Epithelial cell of esophagus (primary cell): ENCODE measurements around the gene COX4I1.

Experiments used
- DNase-seq: peaks from one replicate; pipeline ENCODE4 v3.0.0; 2010; ENCODE audit warnings: low read depth
- H3K4me3 ChIP-seq: 2 replicates; pipeline ENCODE4 v1.5.1; 2011; ENCODE audit warnings: mild to moderate bottlenecking, low read length, control low read depth
- TF ChIP-seq, protein P1 (sequence below): IDR thresholded peaks from 2 replicates; pipeline ENCODE4 v1.5.1; 2011; ENCODE audit warnings: low read depth, mild to moderate bottlenecking, low read length, control low read depth, inconsistent platforms; ENCODE audit not compliant: insufficient read depth; ENCODE audit errors: missing control alignments

Gene COX4I1

DNA sequence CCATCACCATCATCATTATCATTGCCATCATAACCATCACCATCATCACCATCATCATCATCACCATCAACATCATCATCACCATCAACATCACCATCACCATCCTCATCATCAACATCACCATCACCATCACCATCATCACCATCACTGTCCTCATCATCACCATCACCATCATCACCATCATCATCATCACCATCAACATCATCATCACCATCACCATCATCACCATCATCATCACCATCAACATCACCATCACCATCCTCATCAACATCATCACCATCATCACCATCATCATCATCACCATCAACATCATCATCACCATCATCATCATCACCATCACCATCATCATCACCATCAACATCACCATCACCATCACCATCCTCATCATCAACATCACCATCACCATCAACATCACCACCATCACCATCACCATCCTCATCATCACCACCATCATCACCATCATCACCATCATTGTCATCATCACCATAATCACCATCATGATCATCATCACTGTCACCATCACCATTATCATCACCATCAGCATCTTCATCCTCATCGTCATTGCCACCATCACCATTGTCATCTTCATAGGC lies 23.9 kb downstream of the COX4I1 start:
- DNase-seq: no peak
- H3K4me3 ChIP-seq: no peak overlapping the region
- TF ChIP-seq, protein P1, sequence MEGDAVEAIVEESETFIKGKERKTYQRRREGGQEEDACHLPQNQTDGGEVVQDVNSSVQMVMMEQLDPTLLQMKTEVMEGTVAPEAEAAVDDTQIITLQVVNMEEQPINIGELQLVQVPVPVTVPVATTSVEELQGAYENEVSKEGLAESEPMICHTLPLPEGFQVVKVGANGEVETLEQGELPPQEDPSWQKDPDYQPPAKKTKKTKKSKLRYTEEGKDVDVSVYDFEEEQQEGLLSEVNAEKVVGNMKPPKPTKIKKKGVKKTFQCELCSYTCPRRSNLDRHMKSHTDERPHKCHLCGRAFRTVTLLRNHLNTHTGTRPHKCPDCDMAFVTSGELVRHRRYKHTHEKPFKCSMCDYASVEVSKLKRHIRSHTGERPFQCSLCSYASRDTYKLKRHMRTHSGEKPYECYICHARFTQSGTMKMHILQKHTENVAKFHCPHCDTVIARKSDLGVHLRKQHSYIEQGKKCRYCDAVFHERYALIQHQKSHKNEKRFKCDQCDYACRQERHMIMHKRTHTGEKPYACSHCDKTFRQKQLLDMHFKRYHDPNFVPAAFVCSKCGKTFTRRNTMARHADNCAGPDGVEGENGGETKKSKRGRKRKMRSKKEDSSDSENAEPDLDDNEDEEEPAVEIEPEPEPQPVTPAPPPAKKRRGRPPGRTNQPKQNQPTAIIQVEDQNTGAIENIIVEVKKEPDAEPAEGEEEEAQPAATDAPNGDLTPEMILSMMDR: no peak

- TF ChIP-seq, protein P1: no peak
- no peak for DNase-seq
- H3K4me3 ChIP-seq: no peak overlapping the region
These were observed 25.0 kb downstream of the COX4I1 start for GRCh38 chr16:85824161-85825135.

DNA sequence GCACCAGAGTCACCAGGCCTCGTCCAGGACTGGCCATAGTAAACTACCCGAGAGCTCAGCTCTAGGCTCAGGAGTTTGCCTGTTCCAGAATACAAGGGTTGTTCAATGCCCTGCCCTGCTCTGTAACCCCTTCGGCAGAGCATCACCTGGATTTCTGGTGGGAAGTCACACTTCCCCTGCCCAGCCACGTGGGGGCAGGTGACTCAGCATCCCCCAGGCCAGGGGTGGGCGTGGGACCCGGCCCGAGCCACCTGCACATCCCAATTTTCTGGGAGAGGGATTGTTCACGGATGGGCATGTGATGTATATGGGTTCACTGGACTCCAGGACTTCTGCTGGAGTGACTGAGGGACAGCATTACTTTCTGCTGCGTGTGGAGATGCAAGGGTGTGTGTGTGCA lies 25.8 kb downstream of the COX4I1 start:
- no peak overlapping the region for H3K4me3 ChIP-seq
- no peak for DNase-seq
- TF ChIP-seq, protein P1: no peak

DNA sequence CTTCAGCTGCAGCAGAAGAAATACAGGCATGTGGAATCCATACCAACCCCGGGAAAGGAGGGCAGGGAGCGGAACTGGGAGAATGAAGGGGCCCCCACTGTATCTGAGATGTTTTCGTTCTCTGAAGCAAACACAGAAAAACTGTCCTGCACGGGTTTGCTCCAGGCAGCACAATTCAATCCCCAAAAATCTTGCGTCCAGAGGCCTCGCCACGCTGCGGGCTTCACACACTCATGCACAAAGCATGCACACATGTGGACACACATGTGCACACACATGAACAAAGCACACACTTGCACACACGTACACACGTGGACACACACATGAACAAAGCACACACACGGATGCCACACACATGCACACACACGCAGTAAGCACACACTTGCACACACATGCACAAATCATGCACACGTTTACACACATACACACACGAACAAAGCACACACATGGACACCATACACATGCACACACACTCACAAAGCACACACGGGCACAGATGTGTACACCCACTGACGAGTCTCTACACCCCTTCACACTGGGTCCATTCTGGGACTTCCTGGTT lies 27.3 kb downstream of the COX4I1 start:
- TF ChIP-seq, protein P1: no peak
- DNase-seq: no peak
- no peak overlapping the region for H3K4me3 ChIP-seq

GRCh38 chr16:85828166-85828565 lies 28.7 kb downstream of the COX4I1 start:
- H3K4me3 ChIP-seq: no peak overlapping the region
- no peak for DNase-seq
- TF ChIP-seq, protein P1: no peak

DNA sequence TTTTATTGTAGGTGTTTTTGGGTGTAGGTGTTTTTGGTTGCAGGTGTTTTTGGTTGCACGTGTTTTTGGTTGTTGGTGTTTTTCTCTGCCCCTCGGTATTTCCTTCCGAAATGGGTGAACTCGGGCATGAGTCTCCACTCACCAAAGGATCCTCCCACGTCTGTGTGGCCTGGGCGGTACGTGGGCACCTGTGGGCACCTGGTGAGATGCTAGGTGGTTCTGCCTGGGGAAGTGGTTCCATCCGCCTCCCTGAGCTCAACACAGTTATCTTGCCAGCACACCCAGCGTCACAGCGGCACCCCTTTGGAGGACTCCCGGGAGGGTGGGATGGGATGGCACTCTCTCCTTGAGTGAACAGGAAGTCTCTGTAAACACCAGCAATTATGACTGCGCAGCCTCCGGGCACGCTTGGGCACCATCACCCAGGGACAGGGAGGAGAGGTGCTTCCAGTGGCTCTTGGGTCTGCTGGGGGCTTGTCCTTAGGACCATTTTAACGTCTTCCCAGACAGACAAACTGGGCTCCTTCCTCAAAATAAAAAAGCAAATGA lies 29.8 kb downstream of the COX4I1 start:
- DNase-seq: no peak
- TF ChIP-seq, protein P1: no peak
- no peak overlapping the region for H3K4me3 ChIP-seq
